GM10847 (cell line): ENCODE results near the gene PLCB1.

Experiments used
- POLR2A ChIP-seq: IDR thresholded peaks from 2 replicates; pipeline ENCODE4 v1.6.1; 2011; ENCODE audit not compliant: insufficient read length; ENCODE audit errors: extremely low read depth

Gene PLCB1

GRCh38 chr20:8648466-8648865 is 516.4 kb downstream of the PLCB1 start:
- TF ChIP-seq POLR2A, result no peak

GRCh38 chr20:8652396-8652795 is 520.3 kb downstream of the PLCB1 start:
- TF ChIP-seq POLR2A, result no peak

- no peak for TF ChIP-seq POLR2A
Observed at GRCh38 chr20:8654486-8654885, 522.4 kb downstream of the PLCB1 start.

GRCh38 chr20:8656335-8656734 is 524.3 kb downstream of the PLCB1 start:
- no peak for TF ChIP-seq POLR2A

- TF ChIP-seq POLR2A, result no peak
Observed at GRCh38 chr20:8657664-8658063, 525.6 kb downstream of the PLCB1 start.

GRCh38 chr20:8658103-8658502 is 526.0 kb downstream of the PLCB1 start:
- no peak for TF ChIP-seq POLR2A

GRCh38 chr20:8661229-8661952 is 529.3 kb downstream of the PLCB1 start:
- no peak for TF ChIP-seq POLR2A

- no peak for TF ChIP-seq POLR2A
Observed at GRCh38 chr20:8662433-8662954, 530.4 kb downstream of the PLCB1 start.

GRCh38 chr20:8663424-8663823 is 531.4 kb downstream of the PLCB1 start:
- no peak for TF ChIP-seq POLR2A

GRCh38 chr20:8664778-8665177 is 532.7 kb downstream of the PLCB1 start:
- TF ChIP-seq POLR2A, result no peak

- TF ChIP-seq POLR2A, result no peak
Observed at GRCh38 chr20:8667306-8667705, 535.2 kb downstream of the PLCB1 start.

GRCh38 chr20:8670207-8670892 is 538.3 kb downstream of the PLCB1 start:
- TF ChIP-seq POLR2A, result no peak

GRCh38 chr20:8670893-8671215 is 538.8 kb downstream of the PLCB1 start:
- TF ChIP-seq POLR2A, result no peak

GRCh38 chr20:8671370-8671961 is 539.4 kb downstream of the PLCB1 start:
- no peak for TF ChIP-seq POLR2A

- no peak for TF ChIP-seq POLR2A
Observed at GRCh38 chr20:8673116-8673515, 541.0 kb downstream of the PLCB1 start.

- no peak for TF ChIP-seq POLR2A
Observed at GRCh38 chr20:8675896-8676295, 543.8 kb downstream of the PLCB1 start.
